Measurements from ENCODE around the gene KLHL36.
"Not testable (repeated sequence)": the region's sequence is repeated elsewhere in the genome, so short reads cannot be mapped to it uniquely, and the experiment has no call there.

KLHL36 gene

GRCh38 chr16:84690088-84690819, 41.9 kb downstream of the KLHL36 start:
- Histone ChIP-seq H3K27ac (ENCODE audit: low read depth, low read length) (no peak overlapping the region), H3K4me3 (ENCODE audit: low read depth in 1 of 2, low read length in 2 of 2) (no peak overlapping the region), H3K9me3 (ENCODE audit: low read length) (no peaks in the 10 kb centered on the region), H3K9ac (ENCODE audit: low read length) (no peak overlapping the region), H3K36me3 (ENCODE audit: insufficient read depth, low read length) (no peaks in the 10 kb centered on the region), H3K27me3 (ENCODE audit: control insufficient read depth in 1 of 2, insufficient read depth in 2 of 2, low read length in 2 of 2) (no peaks in the 10 kb centered on the region), H3K4me1 (ENCODE audit: insufficient read depth, low read length) (no peaks in the 10 kb centered on the region)

- no peaks in the 10 kb centered on the region for H3K4me1 ChIP-seq (ENCODE audit: insufficient read depth, low read length)
- H3K27ac ChIP-seq (ENCODE audit: low read depth, low read length), result no peak overlapping the region
- H3K9me3 ChIP-seq (ENCODE audit: low read length), result no peaks in the 10 kb centered on the region
- H3K27me3 ChIP-seq (ENCODE audit: control insufficient read depth in 1 of 2, insufficient read depth in 2 of 2, low read length in 2 of 2), result no peaks in the 10 kb centered on the region
- no peak overlapping the region for H3K4me3 ChIP-seq (ENCODE audit: low read depth in 1 of 2, low read length in 2 of 2)
- no peaks in the 10 kb centered on the region for H3K36me3 ChIP-seq (ENCODE audit: insufficient read depth, low read length)
- H3K9ac ChIP-seq (ENCODE audit: low read length), result no peak overlapping the region
These were observed 44.3 kb downstream of the KLHL36 start for GRCh38 chr16:84692451-84693214.

- not testable (repeated sequence) for H3K9me3 ChIP-seq (ENCODE audit: low read length); H3K27me3 ChIP-seq (ENCODE audit: control insufficient read depth in 1 of 2, insufficient read depth in 2 of 2, low read length in 2 of 2)
These were observed 45.6 kb downstream of the KLHL36 start for GRCh38 chr16:84693869-84694268.

GRCh38 chr16:84694980-84695379, 46.7 kb downstream of the KLHL36 start:
- Histone ChIP-seq H3K9ac (ENCODE audit: low read length) (no peak overlapping the region), H3K27ac (ENCODE audit: low read depth, low read length) (no peak overlapping the region), H3K9me3 (ENCODE audit: low read length) (no peaks in the 10 kb centered on the region), H3K36me3 (ENCODE audit: insufficient read depth, low read length) (no peaks in the 10 kb centered on the region), H3K4me3 (ENCODE audit: low read depth in 1 of 2, low read length in 2 of 2) (no peak overlapping the region), H3K4me1 (ENCODE audit: insufficient read depth, low read length) (peaks cover 5% of the 10 kb centered on the region), H3K27me3 (ENCODE audit: control insufficient read depth in 1 of 2, insufficient read depth in 2 of 2, low read length in 2 of 2) (no peaks in the 10 kb centered on the region)

More at GRCh38 chr16:84693869-84694268, 45.6 kb downstream of the KLHL36 start:
- H3K4me3 ChIP-seq (ENCODE audit: low read depth in 1 of 2, low read length in 2 of 2); H3K36me3 ChIP-seq (ENCODE audit: insufficient read depth, low read length); H3K4me1 ChIP-seq (ENCODE audit: insufficient read depth, low read length); H3K9ac ChIP-seq (ENCODE audit: low read length); H3K27ac ChIP-seq (ENCODE audit: low read depth, low read length): not testable (repeated sequence)

- peaks cover 10% of the 10 kb centered on the region for H3K4me1 ChIP-seq (ENCODE audit: insufficient read depth, low read length)
- no peaks in the 10 kb centered on the region for H3K36me3 ChIP-seq (ENCODE audit: insufficient read depth, low read length)
- H3K9ac ChIP-seq (ENCODE audit: low read length), result no peak overlapping the region
- H3K27me3 ChIP-seq (ENCODE audit: control insufficient read depth in 1 of 2, insufficient read depth in 2 of 2, low read length in 2 of 2), result no peaks in the 10 kb centered on the region
- H3K4me3 ChIP-seq (ENCODE audit: low read depth in 1 of 2, low read length in 2 of 2), result peak overlapping the region; percentile 58 to 60
- peak overlapping the region; percentile 68 for H3K27ac ChIP-seq (ENCODE audit: low read depth, low read length)
- no peaks in the 10 kb centered on the region for H3K9me3 ChIP-seq (ENCODE audit: low read length)
These were observed 50.9 kb downstream of the KLHL36 start for GRCh38 chr16:84699147-84699711.

GRCh38 chr16:84699712-84700445, 51.6 kb downstream of the KLHL36 start, which contains the start of gene USP10:
Gene USP10 (plus strand): TSS chr16:84700000. CDS start chr16:84700091, 91 bp downstream.
- Histone ChIP-seq H3K27me3 (ENCODE audit: control insufficient read depth in 1 of 2, insufficient read depth in 2 of 2, low read length in 2 of 2) (no peaks in the 10 kb centered on the region), H3K36me3 (ENCODE audit: insufficient read depth, low read length) (no peaks in the 10 kb centered on the region), H3K27ac (ENCODE audit: low read depth, low read length) (peak within 1 kb of the TSS; percentile 81), H3K9me3 (ENCODE audit: low read length) (no peaks in the 10 kb centered on the region), H3K4me3 (ENCODE audit: low read depth in 1 of 2, low read length in 2 of 2) (peak within 1 kb of the TSS; percentile 58 to 60), H3K4me1 (ENCODE audit: insufficient read depth, low read length) (peaks cover 10% of the 10 kb centered on the region), H3K9ac (ENCODE audit: low read length) (peak within 1 kb of the TSS; percentile 17)

- H3K9ac ChIP-seq (ENCODE audit: low read length), result peak overlapping the region; percentile 17
- peaks cover 10% of the 10 kb centered on the region for H3K4me1 ChIP-seq (ENCODE audit: insufficient read depth, low read length)
These were observed 52.4 kb downstream of the KLHL36 start for GRCh38 chr16:84700446-84701300.

GRCh38 chr16:84703681-84704080, 55.4 kb downstream of the KLHL36 start:
- no peak overlapping the region for H3K27ac ChIP-seq (ENCODE audit: low read depth, low read length)
- no peaks in the 10 kb centered on the region for H3K36me3 ChIP-seq (ENCODE audit: insufficient read depth, low read length)
- no peak overlapping the region for H3K9ac ChIP-seq (ENCODE audit: low read length)
- no peak overlapping the region for H3K4me3 ChIP-seq (ENCODE audit: low read depth in 1 of 2, low read length in 2 of 2)
- peaks cover 10% of the 10 kb centered on the region for H3K4me1 ChIP-seq (ENCODE audit: insufficient read depth, low read length)
- no peaks in the 10 kb centered on the region for H3K9me3 ChIP-seq (ENCODE audit: low read length)
- no peaks in the 10 kb centered on the region for H3K27me3 ChIP-seq (ENCODE audit: control insufficient read depth in 1 of 2, insufficient read depth in 2 of 2, low read length in 2 of 2)

More at GRCh38 chr16:84700446-84701300, 52.4 kb downstream of the KLHL36 start:
- peak overlapping the region; percentile 81 for H3K27ac ChIP-seq (ENCODE audit: low read depth, low read length)
- H3K36me3 ChIP-seq (ENCODE audit: insufficient read depth, low read length), result no peaks in the 10 kb centered on the region
- no peaks in the 10 kb centered on the region for H3K9me3 ChIP-seq (ENCODE audit: low read length)
- peak overlapping the region; percentile 58 to 60 for H3K4me3 ChIP-seq (ENCODE audit: low read depth in 1 of 2, low read length in 2 of 2)
- H3K27me3 ChIP-seq (ENCODE audit: control insufficient read depth in 1 of 2, insufficient read depth in 2 of 2, low read length in 2 of 2), result no peaks in the 10 kb centered on the region

GRCh38 chr16:84704253-84704652, 55.9 kb downstream of the KLHL36 start:
- H3K27ac ChIP-seq (ENCODE audit: low read depth, low read length), result no peak overlapping the region
- no peak overlapping the region for H3K9ac ChIP-seq (ENCODE audit: low read length)
- H3K27me3 ChIP-seq (ENCODE audit: control insufficient read depth in 1 of 2, insufficient read depth in 2 of 2, low read length in 2 of 2), result no peaks in the 10 kb centered on the region
- H3K4me3 ChIP-seq (ENCODE audit: low read depth in 1 of 2, low read length in 2 of 2), result no peak overlapping the region
- H3K9me3 ChIP-seq (ENCODE audit: low read length), result no peaks in the 10 kb centered on the region
- H3K36me3 ChIP-seq (ENCODE audit: insufficient read depth, low read length), result no peaks in the 10 kb centered on the region
- peaks cover 6% of the 10 kb centered on the region for H3K4me1 ChIP-seq (ENCODE audit: insufficient read depth, low read length)

- no peaks in the 10 kb centered on the region for H3K36me3 ChIP-seq (ENCODE audit: insufficient read depth, low read length)
- H3K27me3 ChIP-seq (ENCODE audit: control insufficient read depth in 1 of 2, insufficient read depth in 2 of 2, low read length in 2 of 2), result no peaks in the 10 kb centered on the region
- H3K9ac ChIP-seq (ENCODE audit: low read length), result no peak overlapping the region
- H3K4me1 ChIP-seq (ENCODE audit: insufficient read depth, low read length), result no peaks in the 10 kb centered on the region
- H3K9me3 ChIP-seq (ENCODE audit: low read length), result no peaks in the 10 kb centered on the region
- H3K4me3 ChIP-seq (ENCODE audit: low read depth in 1 of 2, low read length in 2 of 2), result no peak overlapping the region
- H3K27ac ChIP-seq (ENCODE audit: low read depth, low read length), result no peak overlapping the region
These were observed 58.5 kb downstream of the KLHL36 start for GRCh38 chr16:84706856-84707255.

Measured in muscle layer of colon (tissue), 2 donors.